Brain pericyte (primary cell): ENCODE results near the gene RBM44.
"Not testable (repeated sequence)": the region's sequence is repeated elsewhere in the genome, so short reads cannot be mapped to it uniquely, and the experiment has no call there.

ENCODE experiments used
- DNase-seq: peaks from one replicate; pipeline ENCODE4 v3.0.0-alpha.2; 2012; ENCODE audit warnings: low read depth, low spot score

RBM44 gene

GRCh38 chr2:237782181-237782580, 16.4 kb upstream of the RBM44 start:
- no peak for DNase-seq

- not testable (repeated sequence) for DNase-seq
These were observed 14.9 kb upstream of the RBM44 start for GRCh38 chr2:237783678-237784077.

- no peak for DNase-seq
These were observed 11.6 kb upstream of the RBM44 start for GRCh38 chr2:237786936-237787335.

GRCh38 chr2:237790353-237790752, 8.2 kb upstream of the RBM44 start:
- DNase-seq, result no peak

- no peak for DNase-seq
These were observed 6.4 kb upstream of the RBM44 start for GRCh38 chr2:237791977-237792727.

GRCh38 chr2:237797253-237797652, 1.3 kb upstream of the RBM44 start:
- DNase-seq, result no peak

- no peak for DNase-seq
These were observed 465 bp downstream of the RBM44 start for GRCh38 chr2:237799060-237799428.

- no peak for DNase-seq
These were observed 2.9 kb downstream of the RBM44 start for GRCh38 chr2:237801466-237801865.

GRCh38 chr2:237806334-237806733, 7.8 kb downstream of the RBM44 start:
- DNase-seq, result peak; percentile 58

GRCh38 chr2:237815637-237816036, 17.1 kb downstream of the RBM44 start:
- no peak for DNase-seq

GRCh38 chr2:237816531-237816930, 18.0 kb downstream of the RBM44 start:
- DNase-seq, result no peak

GRCh38 chr2:237818066-237818473, 19.5 kb downstream of the RBM44 start:
- no peak for DNase-seq

GRCh38 chr2:237819231-237819630, 20.7 kb downstream of the RBM44 start:
- no peak for DNase-seq

GRCh38 chr2:237820421-237820820, 21.8 kb downstream of the RBM44 start:
- peak; percentile 15 for DNase-seq

GRCh38 chr2:237823544-237823943, 25.0 kb downstream of the RBM44 start:
- DNase-seq, result no peak

- DNase-seq, result no peak
These were observed 25.5 kb downstream of the RBM44 start for GRCh38 chr2:237824085-237824484.

GRCh38 chr2:237827421-237827987, 28.9 kb downstream of the RBM44 start:
- no peak for DNase-seq

GRCh38 chr2:237830522-237830921, 31.9 kb downstream of the RBM44 start:
- DNase-seq, result no peak

- no peak for DNase-seq
These were observed 35.0 kb downstream of the RBM44 start for GRCh38 chr2:237833546-237833945.

GRCh38 chr2:237835372-237835771, 36.8 kb downstream of the RBM44 start:
- no peak for DNase-seq

- DNase-seq, result no peak
These were observed 42.5 kb downstream of the RBM44 start for GRCh38 chr2:237841051-237841450.

GRCh38 chr2:237848940-237849339, 50.4 kb downstream of the RBM44 start:
- not testable (repeated sequence) for DNase-seq

- DNase-seq, result no peak
These were observed 55.7 kb downstream of the RBM44 start for GRCh38 chr2:237854295-237854694.

GRCh38 chr2:237857791-237858190, 59.2 kb downstream of the RBM44 start:
- DNase-seq, result no peak
